Mesenchymal stem cell (in vitro differentiated cells and primary cell): ENCODE measurements around the gene DCDC1.

ENCODE experiments used
- DNase-seq: peaks from one replicate; pipeline ENCODE4 v3.0.0-alpha.2; 2013
- H2AFZ ChIP-seq: one replicate; pipeline ENCODE4 v1.6.1; 2013; ENCODE audit warnings: low read depth, mild to moderate bottlenecking, control low read depth, inconsistent platforms, low read length, moderate library complexity
- H2AK5ac ChIP-seq: 2 replicates; pipeline ENCODE4 v1.6.1; 2013; ENCODE audit warnings: low read length, moderate library complexity, mild to moderate bottlenecking, inconsistent platforms; ENCODE audit not compliant: severe bottlenecking
- H2BK120ac ChIP-seq: one replicate; pipeline ENCODE4 v1.6.1; 2013; ENCODE audit warnings: low read depth, mild to moderate bottlenecking, inconsistent platforms, low read length, moderate library complexity
- H2BK12ac ChIP-seq, 2 experiments: one replicate each; pipeline ENCODE4 v1.6.1; 2013; ENCODE audit warnings: inconsistent platforms in 2 of 2, low read length in 2 of 2, mild to moderate bottlenecking in 2 of 2, moderate library complexity in 2 of 2, control low read depth in 1 of 2
- H2BK15ac ChIP-seq: one replicate; pipeline ENCODE4 v1.6.1; 2013; ENCODE audit warnings: mild to moderate bottlenecking, low read depth, inconsistent platforms; ENCODE audit not compliant: poor library complexity, severe bottlenecking
- H2BK5ac ChIP-seq: 2 replicates; pipeline ENCODE4 v1.6.1; 2013; ENCODE audit warnings: low read depth, mild to moderate bottlenecking, low read length, control low read depth, inconsistent platforms; ENCODE audit not compliant: poor library complexity, severe bottlenecking
- H3K14ac ChIP-seq, 2 experiments: one replicate each; pipeline ENCODE4 v1.6.1; 2013; ENCODE audit warnings: inconsistent platforms in 2 of 2, low read length in 2 of 2, control low read depth in 1 of 2, mild to moderate bottlenecking in 1 of 2, moderate library complexity in 1 of 2
- H3K18ac ChIP-seq, 2 experiments: one replicate each; pipeline ENCODE4 v1.6.1; 2013; ENCODE audit warnings: inconsistent platforms in 2 of 2, low read length in 2 of 2, control low read depth in 1 of 2, low read depth in 1 of 2, mild to moderate bottlenecking in 1 of 2
- H3K23ac ChIP-seq, 2 experiments: one replicate each; pipeline ENCODE4 v1.6.1; 2013; ENCODE audit warnings: inconsistent platforms in 2 of 2, low read length in 2 of 2, mild to moderate bottlenecking in 2 of 2, moderate library complexity in 2 of 2, control low read depth in 1 of 2
- H3K27ac ChIP-seq: 2 replicates; pipeline ENCODE4 v1.5.1; 2013; ENCODE audit warnings: mild to moderate bottlenecking, moderate library complexity, low read length, control low read depth, inconsistent platforms; ENCODE audit not compliant: poor library complexity, severe bottlenecking
- H3K27me3 ChIP-seq, 2 experiments: 2 replicates each; pipeline versions ENCODE4 v1.6.1 to v1.7.0; 2013; ENCODE audit warnings: low read length in 2 of 2, mild to moderate bottlenecking in 2 of 2, moderate library complexity in 2 of 2, control low read depth in 1 of 2, inconsistent platforms in 1 of 2; ENCODE audit not compliant: control insufficient read depth in 1 of 2, insufficient read depth in 1 of 2
- H3K36me3 ChIP-seq, 2 experiments: 2 replicates each; pipeline versions ENCODE4 v1.6.1 to v1.7.0; 2013; ENCODE audit warnings: low read length in 2 of 2, control low read depth in 1 of 2, inconsistent platforms in 1 of 2, low read depth in 1 of 2, mild to moderate bottlenecking in 1 of 2; ENCODE audit not compliant: insufficient read depth in 2 of 2, control insufficient read depth in 1 of 2
- H3K4ac ChIP-seq, 2 experiments: one replicate each; pipeline ENCODE4 v1.6.1; 2013; ENCODE audit warnings: inconsistent platforms in 2 of 2, low read length in 2 of 2, mild to moderate bottlenecking in 2 of 2, moderate library complexity in 2 of 2, control low read depth in 1 of 2, low read depth in 1 of 2
- H3K4me1 ChIP-seq: 2 replicates; pipeline ENCODE4 v1.6.1; 2013; ENCODE audit warnings: low read depth, low read length, control low read depth; ENCODE audit not compliant: control insufficient read depth, insufficient read depth
- H3K4me2 ChIP-seq: 2 replicates; pipeline ENCODE4 v1.6.1; 2013; ENCODE audit warnings: low read length, mild to moderate bottlenecking, inconsistent platforms; ENCODE audit not compliant: poor library complexity, severe bottlenecking
- H3K4me3 ChIP-seq, 2 experiments: 2 replicates each; pipeline versions ENCODE4 v1.5.1 to v1.7.0; 2013; ENCODE audit warnings: low read length in 2 of 2, mild to moderate bottlenecking in 2 of 2, control low read depth in 1 of 2, low read depth in 1 of 2; ENCODE audit not compliant: insufficient read depth in 1 of 2
- H3K79me1 ChIP-seq: replicated peaks from 2 replicates; pipeline ENCODE4 v1.6.1; 2013; ENCODE audit warnings: mild to moderate bottlenecking, control low read depth, low read length, inconsistent platforms; ENCODE audit not compliant: poor library complexity, severe bottlenecking
- H3K9ac ChIP-seq: 2 replicates; pipeline ENCODE4 v1.7.0; 2013; ENCODE audit warnings: mild to moderate bottlenecking, low read length, moderate library complexity
- H3K9me3 ChIP-seq: 2 replicates; pipeline ENCODE4 v1.7.0; 2013; ENCODE audit warnings: mild to moderate bottlenecking, low read length; ENCODE audit not compliant: control insufficient read depth
- H4K8ac ChIP-seq: one replicate; pipeline ENCODE4 v1.6.1; 2013; ENCODE audit warnings: inconsistent platforms, mild to moderate bottlenecking, low read length, moderate library complexity
- H4K91ac ChIP-seq: one replicate; pipeline ENCODE4 v1.6.1; 2013; ENCODE audit warnings: mild to moderate bottlenecking, low read length, inconsistent platforms
- WGBS: methylation state at CpG from one replicate; pipeline ENCODE4 v1.1.7; 2013; ENCODE audit warnings: mixed read lengths; 5-methylcytosine and 5-hydroxymethylcytosine counted together

Gene DCDC1

DNA sequence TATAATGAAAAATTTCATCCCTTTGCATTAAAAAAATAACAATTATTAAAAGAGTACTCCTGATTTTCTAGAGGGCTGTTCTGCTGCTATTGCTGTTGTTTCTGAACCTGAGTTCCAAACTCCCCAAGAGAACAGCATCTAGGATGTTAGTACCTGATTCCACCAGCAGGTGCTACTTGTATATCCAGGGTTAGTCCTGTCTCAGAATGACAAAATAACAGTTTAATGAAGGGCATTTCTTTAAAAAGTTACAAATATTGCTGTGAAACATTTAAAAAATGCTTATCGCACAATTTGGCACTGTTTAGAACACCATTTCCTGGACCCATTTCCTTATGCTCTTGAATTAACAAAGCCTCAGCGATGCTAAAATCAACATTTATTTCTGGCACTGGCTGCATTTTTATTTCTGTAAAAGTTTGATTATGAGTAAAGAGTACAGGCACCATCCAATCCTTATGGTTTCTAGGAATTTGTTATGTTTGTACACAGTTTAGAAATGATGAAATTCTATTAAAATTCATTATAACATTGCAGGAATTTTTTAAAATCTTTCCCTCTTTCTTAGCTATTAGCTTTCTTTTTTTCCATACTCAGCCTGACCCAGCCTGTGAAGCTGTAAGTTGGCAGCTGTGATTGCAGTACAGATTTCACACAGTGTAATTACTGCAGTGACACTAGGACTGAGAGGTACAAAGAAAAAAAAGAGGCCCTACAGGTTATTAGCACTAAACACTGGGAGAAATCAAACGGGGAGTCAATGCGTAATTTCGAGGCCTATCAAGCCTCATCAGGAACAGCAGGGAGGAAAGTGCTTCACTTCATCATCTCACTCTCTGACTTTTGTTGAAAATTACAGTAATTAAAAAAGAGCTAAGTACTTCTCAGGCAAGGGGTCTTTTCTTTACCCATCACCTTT, 208.8 kb downstream of the DCDC1 start:
- Histone ChIP-seq H3K23ac (no peak overlapping the region), H2AFZ (no peak overlapping the region), H3K9me3 (no peaks in the 10 kb centered on the region), H3K79me1 (no peaks in the 10 kb centered on the region), H2BK5ac (no peak overlapping the region), H3K4me2 (no peak overlapping the region), H3K4me1 (no peaks in the 10 kb centered on the region), H2BK15ac (no peak overlapping the region), H4K91ac (no peak overlapping the region), H3K4ac (no peak overlapping the region), H2AK5ac (no peak overlapping the region), H2BK120ac (no peak overlapping the region), H4K8ac (no peak overlapping the region), H3K9ac (no peak overlapping the region), H3K36me3 (no peaks in the 10 kb centered on the region), H3K27me3 (no peaks in the 10 kb centered on the region), H3K27ac (no peak overlapping the region), H3K14ac (no peak overlapping the region), H2BK12ac (no peak overlapping the region), H3K18ac (no peak overlapping the region), H3K4me3 (no peak overlapping the region)
- WGBS, result 94% methylated on average over 4 of the region's 5 CpGs
- no peak for DNase-seq

DNA sequence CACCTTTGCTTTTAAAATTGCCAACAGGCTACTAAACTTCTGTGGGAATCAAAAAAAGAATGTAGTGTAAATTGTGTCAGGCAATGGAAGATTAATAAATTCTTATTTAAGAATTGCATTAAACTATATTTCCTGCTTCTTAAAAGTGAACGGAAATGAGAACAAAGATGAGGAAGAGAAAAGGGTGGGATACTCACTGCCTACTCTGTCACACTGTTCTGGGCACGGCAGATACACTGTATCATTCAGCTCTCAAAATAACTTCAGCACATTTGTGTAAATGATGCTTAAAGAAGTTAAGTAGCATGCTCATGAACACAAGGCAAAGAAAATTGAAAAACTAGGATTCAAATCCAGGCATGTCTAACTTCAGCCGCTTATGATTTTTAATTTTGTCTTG, 218.7 kb downstream of the DCDC1 start:
- no peak overlapping the region for H2AK5ac ChIP-seq
- no peak overlapping the region for H3K23ac ChIP-seq
- H2BK12ac ChIP-seq, result no peak overlapping the region
- H3K79me1 ChIP-seq, result no peaks in the 10 kb centered on the region
- H3K4me1 ChIP-seq, result no peaks in the 10 kb centered on the region
- H2BK5ac ChIP-seq, result no peak overlapping the region
- H3K18ac ChIP-seq, result no peak overlapping the region
- no peak overlapping the region for H2BK120ac ChIP-seq
- no peak overlapping the region for H4K91ac ChIP-seq
- H3K27ac ChIP-seq, result no peak overlapping the region
- WGBS, result no CpG with 5 or more reads among the region's 3 CpGs
- H3K27me3 ChIP-seq, result no peaks in the 10 kb centered on the region
- H3K4ac ChIP-seq, result no peak overlapping the region
- no peak overlapping the region for H4K8ac ChIP-seq
- H3K36me3 ChIP-seq, result no peaks in the 10 kb centered on the region
- no peak overlapping the region for H3K4me2 ChIP-seq
- no peak overlapping the region for H2BK15ac ChIP-seq
- H3K4me3 ChIP-seq, result no peak overlapping the region
- H2AFZ ChIP-seq, result no peak overlapping the region
- peaks cover 4% of the 10 kb centered on the region for H3K9me3 ChIP-seq
- no peak for DNase-seq
- no peak overlapping the region for H3K14ac ChIP-seq
- H3K9ac ChIP-seq, result no peak overlapping the region

- H3K9me3 ChIP-seq, result peaks cover 4% of the 10 kb centered on the region
- H2AK5ac ChIP-seq, result no peak overlapping the region
- H3K4me1 ChIP-seq, result no peaks in the 10 kb centered on the region
- no peak for DNase-seq
- H3K36me3 ChIP-seq, result no peaks in the 10 kb centered on the region
- H2BK12ac ChIP-seq, result no peak overlapping the region
- no peak overlapping the region for H2BK5ac ChIP-seq
- H4K91ac ChIP-seq, result no peak overlapping the region
- H3K23ac ChIP-seq, result no peak overlapping the region
- no peak overlapping the region for H3K4me2 ChIP-seq
- no peak overlapping the region for H3K4me3 ChIP-seq
- no peak overlapping the region for H2AFZ ChIP-seq
- H4K8ac ChIP-seq, result no peak overlapping the region
- H3K14ac ChIP-seq, result no peak overlapping the region
- no peak overlapping the region for H2BK120ac ChIP-seq
- no peaks in the 10 kb centered on the region for H3K27me3 ChIP-seq
- H3K27ac ChIP-seq, result no peak overlapping the region
- no peaks in the 10 kb centered on the region for H3K79me1 ChIP-seq
- no peak overlapping the region for H3K4ac ChIP-seq
- no peak overlapping the region for H2BK15ac ChIP-seq
- WGBS, result 80% methylated on average over 2 of the region's 2 CpGs
- H3K18ac ChIP-seq, result no peak overlapping the region
- no peak overlapping the region for H3K9ac ChIP-seq
Observed at GRCh38 chr11:31150011-31150410, 219.5 kb downstream of the DCDC1 start.

- H2BK120ac ChIP-seq, result no peak overlapping the region
- DNase-seq, result no peak
- H3K4me3 ChIP-seq, result no peak overlapping the region
- no peak overlapping the region for H3K18ac ChIP-seq
- no peak overlapping the region for H2AFZ ChIP-seq
- H4K8ac ChIP-seq, result no peak overlapping the region
- no peak overlapping the region for H3K4ac ChIP-seq
- H3K79me1 ChIP-seq, result no peaks in the 10 kb centered on the region
- H3K4me2 ChIP-seq, result no peak overlapping the region
- H3K14ac ChIP-seq, result no peak overlapping the region
- H3K36me3 ChIP-seq, result no peaks in the 10 kb centered on the region
- no peak overlapping the region for H2BK15ac ChIP-seq
- no peak overlapping the region for H2BK5ac ChIP-seq
- H3K27me3 ChIP-seq, result no peaks in the 10 kb centered on the region
- H3K9me3 ChIP-seq, result no peaks in the 10 kb centered on the region
- H3K9ac ChIP-seq, result no peak overlapping the region
- H3K4me1 ChIP-seq, result no peaks in the 10 kb centered on the region
- WGBS, result 60% methylated on average over 6 of the region's 6 CpGs
- H2BK12ac ChIP-seq, result no peak overlapping the region
- no peak overlapping the region for H2AK5ac ChIP-seq
- H3K23ac ChIP-seq, result no peak overlapping the region
- no peak overlapping the region for H4K91ac ChIP-seq
- H3K27ac ChIP-seq, result no peak overlapping the region
Observed at GRCh38 chr11:31141789-31142188, 227.8 kb downstream of the DCDC1 start.
